HG03108 (cell line): Measurements from ENCODE around the gene AFG3L2.
A peak's percentile ranks its signal among the peaks of the same experiment; 100 is the strongest.
"Not testable (repeated sequence)": the region's sequence is repeated elsewhere in the genome, so short reads cannot be mapped to it uniquely, and the experiment has no call there.

Experiments used
- ATAC-seq: cut with Tn5 transposase; IDR thresholded peaks from one replicate; pipeline ENCODE4 v1.9.1; 2021; ENCODE audit warnings: moderate library complexity; ENCODE audit not compliant: unreplicated experiment

AFG3L2 gene

DNA sequence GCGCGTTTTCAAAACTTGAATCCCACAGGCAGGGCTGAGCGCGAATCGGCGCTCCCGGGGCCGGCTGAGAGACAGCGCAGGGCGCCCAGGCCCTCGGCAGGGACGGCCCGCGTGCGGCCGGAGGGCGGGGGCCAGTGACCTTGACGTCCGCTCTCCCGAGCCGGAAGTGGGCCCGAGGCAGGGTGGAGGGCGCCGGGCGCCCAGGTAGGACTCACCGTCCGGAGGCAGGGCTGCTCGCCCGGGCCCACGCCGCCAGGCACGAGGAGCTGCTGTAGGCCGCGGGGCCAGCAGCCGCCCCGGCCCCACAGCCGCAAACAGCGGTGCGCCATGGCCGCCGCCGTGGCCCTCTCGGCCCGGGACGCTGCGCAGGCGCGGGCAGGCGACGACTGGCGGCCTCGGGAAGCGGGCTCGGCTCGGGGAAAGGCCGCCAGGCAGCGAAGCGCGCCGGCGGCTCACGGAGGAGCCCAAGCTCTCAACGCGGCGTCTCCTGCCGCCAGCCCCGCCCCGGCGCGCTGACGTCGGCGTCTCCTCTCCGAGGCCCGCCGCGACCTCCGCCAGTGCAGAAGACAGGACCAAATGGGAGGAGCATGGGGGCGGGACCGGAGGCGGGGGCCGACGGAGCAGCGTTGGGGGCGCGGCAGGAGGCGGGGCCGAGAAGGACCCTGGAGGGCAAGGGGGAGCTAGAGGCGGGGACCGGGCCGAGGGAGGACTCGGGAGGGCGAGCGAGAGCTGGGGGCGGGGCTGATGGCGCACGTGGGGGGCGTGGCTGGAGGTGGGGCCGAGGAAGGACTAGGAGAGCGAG lies at the start of gene AFG3L2:
Gene AFG3L2, minus strand, starts transcription at position 474 of the 802 bp plus-strand sequence. Its CDS starts 145 bp downstream, at position 329.
- ATAC-seq: peak; percentile 87

DNA sequence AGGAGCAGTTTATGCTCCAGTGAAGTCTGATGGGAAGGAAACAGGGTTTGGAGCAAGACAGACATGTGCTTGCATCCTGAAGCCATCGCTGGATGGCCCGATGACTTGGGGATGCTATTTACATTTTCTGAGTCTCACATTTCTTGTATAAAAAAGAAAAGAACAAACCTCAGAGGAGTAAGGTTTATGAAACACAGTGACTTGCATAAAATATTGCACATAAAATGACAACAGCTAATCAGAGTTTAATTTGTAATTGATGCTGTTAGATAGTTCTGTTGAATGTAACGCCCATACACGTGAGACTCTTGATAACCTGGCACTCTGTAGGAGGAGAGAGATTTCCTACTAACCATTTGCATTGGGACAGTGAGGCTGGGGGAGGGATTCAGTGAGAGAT lies 47.2 kb upstream of the AFG3L2 start:
- no peak for ATAC-seq

DNA sequence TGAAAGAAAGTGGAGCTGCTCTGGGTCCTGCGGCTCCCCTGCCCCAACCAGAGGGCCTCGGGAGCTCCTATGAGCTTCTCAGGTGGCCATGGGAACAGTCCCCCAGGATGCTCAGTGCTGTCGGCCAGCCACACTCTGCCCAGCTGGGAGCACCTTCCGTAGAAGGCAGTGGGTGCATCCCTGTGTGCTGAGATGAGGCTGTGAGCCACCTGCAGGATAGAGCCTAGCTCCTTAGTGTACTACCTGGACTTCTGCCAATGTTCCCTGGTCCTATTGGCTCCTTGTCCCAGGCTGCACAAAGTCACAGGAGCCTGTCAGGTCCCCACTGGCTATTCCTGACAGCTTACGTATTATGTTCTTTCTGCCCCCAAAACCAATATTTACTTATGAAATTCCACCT lies 46.8 kb upstream of the AFG3L2 start:
- no peak for ATAC-seq

GRCh38 chr18:12423393-12423792 lies 46.4 kb upstream of the AFG3L2 start:
- no peak for ATAC-seq

GRCh38 chr18:12422936-12423335 lies 45.9 kb upstream of the AFG3L2 start:
- ATAC-seq: no peak

DNA sequence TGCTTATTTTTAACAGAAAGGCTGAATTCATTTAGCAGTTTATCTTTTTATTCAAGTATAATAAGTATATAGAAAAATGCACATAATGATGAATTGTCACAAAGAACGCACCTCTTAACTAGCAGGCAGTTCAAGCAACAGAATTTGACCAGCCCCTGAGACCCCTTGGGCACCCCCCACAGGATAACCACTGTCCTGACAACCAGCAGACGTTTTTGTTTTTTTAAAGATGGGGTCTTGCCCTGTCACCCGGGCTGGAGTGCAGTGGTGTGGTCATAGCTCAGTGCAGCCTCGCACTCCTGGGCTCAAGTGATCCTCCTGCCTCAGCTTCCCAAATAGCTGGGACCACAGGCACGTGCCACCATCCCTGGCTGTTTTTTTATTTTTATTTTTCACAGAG lies 44.7 kb upstream of the AFG3L2 start:
- ATAC-seq: no peak

DNA sequence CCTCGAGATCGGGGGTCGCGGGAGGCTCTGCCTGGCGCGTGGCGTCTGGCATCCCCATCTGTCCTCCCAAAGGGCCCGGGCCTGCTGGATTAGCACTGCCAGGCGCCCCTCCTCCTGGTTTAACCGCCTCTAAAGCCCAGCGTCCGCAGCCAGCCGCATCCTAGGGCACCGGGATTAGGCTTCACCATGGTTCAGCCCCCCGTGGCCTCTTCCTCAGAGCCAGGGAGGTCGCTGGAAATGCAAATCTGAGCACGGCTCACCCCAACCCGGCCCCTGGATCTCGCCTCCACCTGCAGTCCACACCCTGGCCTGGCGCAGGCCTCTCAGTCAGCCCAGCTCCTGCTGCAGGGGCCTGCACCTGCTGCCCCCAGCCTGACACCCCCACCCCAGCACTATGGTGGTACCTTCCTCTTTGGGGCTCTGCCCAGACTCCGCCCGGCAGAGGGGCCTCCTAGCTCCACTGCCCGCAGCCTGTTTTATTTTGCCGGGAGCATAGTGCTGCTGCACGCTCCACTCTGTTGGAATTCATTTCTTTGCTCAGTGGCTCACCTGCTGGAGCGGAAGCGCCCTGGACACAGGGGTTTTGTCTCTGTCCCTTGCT lies 43.9 kb upstream of the AFG3L2 start:
- no peak for ATAC-seq

DNA sequence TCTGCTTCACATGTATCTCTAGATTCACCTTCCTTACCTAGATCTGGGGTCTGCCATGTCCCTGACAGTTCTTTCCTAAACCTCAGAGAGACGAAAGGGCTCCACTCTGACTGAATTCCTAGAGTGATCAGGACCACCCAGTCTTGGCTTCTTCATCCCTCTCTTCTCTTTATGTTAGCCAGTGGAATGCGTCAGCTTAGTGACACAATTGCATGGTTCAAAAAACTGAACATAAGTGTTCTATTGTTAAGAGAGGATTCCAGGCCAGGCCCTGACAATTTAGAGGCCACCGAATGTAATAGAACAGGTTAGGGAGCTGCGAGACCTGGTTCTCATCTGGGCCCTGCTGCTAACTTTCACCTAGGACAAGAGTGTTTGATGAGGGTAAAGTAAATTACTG lies 40.7 kb upstream of the AFG3L2 start:
- no peak for ATAC-seq

DNA sequence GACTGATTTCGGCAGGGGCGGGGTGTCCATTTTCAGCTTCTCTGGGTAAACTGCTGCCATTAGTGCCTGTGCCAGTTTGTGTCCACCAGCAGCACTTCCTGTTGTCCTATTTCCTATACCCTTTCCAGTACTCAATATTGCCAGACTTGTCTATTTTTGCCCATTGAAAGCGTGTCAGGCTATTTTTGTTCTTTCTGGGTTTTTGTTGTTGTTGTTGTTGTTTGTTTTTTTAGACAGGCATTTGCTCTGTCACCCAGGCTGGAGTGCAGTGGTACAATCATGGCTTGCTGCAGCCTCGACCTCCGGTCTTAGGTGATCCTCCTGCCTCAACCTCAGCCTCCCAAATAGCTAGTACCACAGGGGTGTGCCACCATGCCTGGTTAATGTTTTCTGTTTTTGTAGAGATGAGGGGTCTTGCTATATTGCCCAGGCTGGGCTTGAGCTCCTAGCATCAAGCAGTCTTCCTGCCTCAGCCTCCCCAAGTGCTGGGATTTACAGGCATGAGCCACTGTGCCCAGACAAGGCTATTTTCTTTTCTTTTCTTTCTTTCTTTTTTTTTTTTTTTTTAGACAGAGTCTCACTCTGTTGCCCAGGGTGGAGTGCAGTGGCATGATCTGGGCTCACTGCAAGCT lies 39.2 kb upstream of the AFG3L2 start:
- no peak for ATAC-seq

DNA sequence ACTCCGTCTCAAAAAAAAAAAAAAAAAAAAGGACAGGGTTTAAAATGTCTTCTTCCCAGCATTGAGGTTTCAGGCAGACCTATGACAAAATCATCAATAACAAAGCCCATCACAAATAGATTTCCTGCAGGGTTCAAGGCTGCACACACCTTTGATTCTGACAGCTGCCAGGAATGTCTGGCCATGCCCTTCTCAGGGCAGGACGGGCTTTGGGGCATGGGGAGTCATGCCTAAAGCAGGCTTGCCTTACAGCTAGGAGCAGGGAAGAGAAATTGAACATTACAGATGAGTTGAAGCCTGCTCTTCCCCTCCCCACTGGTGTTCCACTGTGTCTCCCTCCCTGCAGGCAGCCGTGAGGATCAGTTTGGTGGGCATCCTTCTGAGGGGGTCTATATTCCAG lies 34.4 kb upstream of the AFG3L2 start:
- no peak for ATAC-seq

DNA sequence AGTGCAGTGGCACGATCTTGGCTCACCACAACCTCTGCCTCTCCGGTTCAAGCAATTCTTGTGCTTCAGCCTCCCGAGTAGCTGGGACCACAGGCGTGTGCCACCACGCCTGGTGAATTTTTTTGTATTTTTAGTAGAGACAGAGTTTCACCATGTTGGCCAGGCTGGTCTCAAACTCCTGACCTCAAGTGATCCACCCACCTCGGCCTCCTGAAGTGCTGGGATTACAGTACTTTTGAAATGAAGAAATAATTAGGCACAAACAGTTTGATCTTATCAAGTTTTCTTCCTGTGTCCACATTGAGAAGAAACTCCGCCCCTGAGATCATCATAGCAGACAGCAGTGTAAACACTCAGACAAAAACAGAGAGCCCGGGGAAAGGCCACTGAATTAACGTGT lies 33.7 kb upstream of the AFG3L2 start:
- ATAC-seq: not testable (repeated sequence)

GRCh38 chr18:12410081-12410481 lies 33.1 kb upstream of the AFG3L2 start:
- no peak for ATAC-seq

- ATAC-seq: no peak
Measured at GRCh38 chr18:12409469-12409868, 32.4 kb upstream of the AFG3L2 start.

GRCh38 chr18:12408247-12408869 lies 31.3 kb upstream of the AFG3L2 start:
- no peak for ATAC-seq

- ATAC-seq: no peak
Measured at GRCh38 chr18:12406371-12407111, 29.5 kb upstream of the AFG3L2 start.

- no peak for ATAC-seq
Measured at GRCh38 chr18:12405066-12405465, 28.0 kb upstream of the AFG3L2 start.

GRCh38 chr18:12403601-12404506 lies 26.8 kb upstream of the AFG3L2 start:
- ATAC-seq: no peak

DNA sequence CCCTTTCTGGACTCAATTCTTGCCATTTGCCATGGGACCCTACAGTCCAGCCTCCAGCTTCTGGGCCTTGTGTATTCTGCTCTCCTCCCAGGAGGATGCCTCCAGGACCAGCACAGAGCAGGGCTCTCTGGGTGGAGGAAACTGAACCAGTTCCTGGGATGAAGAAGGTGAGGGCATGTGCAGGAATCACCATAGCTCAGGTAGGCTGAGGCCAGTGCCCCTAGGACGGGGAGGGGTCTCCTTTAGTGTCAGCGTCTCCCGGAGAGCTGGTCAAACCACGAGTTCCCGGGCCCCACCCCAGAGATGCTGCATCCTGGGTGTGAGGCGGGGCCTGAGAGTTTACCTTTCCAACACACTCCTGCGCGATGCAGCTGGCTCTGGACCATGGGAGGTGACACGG lies 24.9 kb upstream of the AFG3L2 start:
- no peak for ATAC-seq

DNA sequence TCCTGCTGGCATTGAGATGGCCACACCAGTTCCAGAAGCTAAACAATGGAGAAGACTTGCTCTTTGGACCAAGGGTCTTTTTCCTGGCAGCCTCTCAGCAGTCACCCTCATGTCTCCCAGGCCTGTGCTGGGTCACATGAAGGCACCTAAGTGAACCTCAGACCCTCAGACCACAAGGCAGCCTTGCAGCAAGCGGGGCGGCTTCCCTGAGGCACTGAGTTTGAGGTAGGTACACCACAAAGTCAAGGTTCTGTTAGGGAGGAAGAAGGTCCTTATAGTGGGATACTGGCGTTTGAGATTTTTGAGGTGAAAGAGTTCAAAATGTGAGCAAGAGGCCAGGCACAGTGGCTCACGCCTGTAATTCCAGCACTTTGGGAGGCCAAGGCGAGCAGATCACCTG lies 22.2 kb upstream of the AFG3L2 start:
- ATAC-seq: no peak

GRCh38 chr18:12398625-12399024 lies 21.6 kb upstream of the AFG3L2 start:
- ATAC-seq: no peak
